ENCODE results near the gene LRIG1.
"Not testable (repeated sequence)": the region's sequence is repeated elsewhere in the genome, so short reads cannot be mapped to it uniquely, and the experiment has no call there.

The LRIG1 gene

GRCh38 chr3:66442254-66443117 is 58.3 kb downstream of the LRIG1 start:
- DNase-seq (ENCODE audit: low read depth, low spot score), result no peak

DNA sequence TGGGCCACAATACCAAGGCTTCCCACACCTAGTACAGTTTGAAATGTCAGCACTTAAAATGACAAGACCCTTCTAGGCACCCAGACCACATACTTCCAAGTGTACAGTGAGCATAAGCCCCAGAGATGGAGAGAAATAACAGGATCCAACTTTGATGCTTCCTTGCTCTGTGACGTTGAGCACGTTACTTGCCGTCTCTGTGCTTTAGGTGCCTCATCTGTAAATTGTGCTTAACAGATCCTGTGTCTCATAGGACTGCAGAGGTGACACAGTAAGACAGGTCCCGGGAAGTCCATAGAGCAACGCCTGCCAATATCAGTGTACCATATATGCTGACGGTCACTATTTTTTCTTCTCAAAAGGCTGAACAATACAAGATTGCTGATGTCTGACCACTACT is 59.1 kb downstream of the LRIG1 start:
- DNase-seq (ENCODE audit: low read depth, low spot score), result no peak

GRCh38 chr3:66441129-66441528 is 59.7 kb downstream of the LRIG1 start:
- no peak for DNase-seq (ENCODE audit: low read depth, low spot score)

DNA sequence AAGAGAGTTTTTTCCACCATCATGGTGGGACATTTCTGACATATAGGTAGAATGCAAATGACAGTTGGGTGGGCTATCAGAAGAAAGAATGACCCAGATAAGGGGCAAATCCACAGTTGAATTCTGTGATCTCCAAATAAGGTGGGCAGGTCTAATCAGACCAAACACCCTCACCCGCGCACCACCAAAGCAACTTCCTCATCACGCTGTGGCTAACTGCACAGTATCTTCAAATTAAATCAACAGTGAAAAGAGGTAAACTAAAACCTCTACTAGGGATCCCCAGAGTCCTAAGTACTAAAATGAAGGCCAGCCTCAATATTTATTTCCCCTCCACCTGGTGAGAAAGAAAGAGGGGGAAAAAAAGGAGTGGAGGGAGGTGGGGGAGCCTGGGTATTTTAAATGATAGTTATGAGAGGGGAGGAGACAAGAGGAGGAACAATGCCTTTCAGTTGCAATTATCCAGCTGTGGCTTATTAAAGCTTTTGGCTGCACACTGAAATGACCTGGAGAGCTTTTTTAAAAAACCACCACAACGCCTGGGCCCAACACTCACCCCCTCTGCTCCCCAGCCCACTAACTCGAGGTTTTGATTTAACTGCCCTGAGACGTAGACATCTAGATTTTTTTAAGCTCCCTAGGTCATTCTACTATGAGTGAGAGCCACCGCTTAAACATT is 61.0 kb downstream of the LRIG1 start:
- no peak for DNase-seq (ENCODE audit: low read depth, low spot score)

GRCh38 chr3:66438046-66438445 is 62.8 kb downstream of the LRIG1 start:
- no peak for DNase-seq (ENCODE audit: low read depth, low spot score)

DNA sequence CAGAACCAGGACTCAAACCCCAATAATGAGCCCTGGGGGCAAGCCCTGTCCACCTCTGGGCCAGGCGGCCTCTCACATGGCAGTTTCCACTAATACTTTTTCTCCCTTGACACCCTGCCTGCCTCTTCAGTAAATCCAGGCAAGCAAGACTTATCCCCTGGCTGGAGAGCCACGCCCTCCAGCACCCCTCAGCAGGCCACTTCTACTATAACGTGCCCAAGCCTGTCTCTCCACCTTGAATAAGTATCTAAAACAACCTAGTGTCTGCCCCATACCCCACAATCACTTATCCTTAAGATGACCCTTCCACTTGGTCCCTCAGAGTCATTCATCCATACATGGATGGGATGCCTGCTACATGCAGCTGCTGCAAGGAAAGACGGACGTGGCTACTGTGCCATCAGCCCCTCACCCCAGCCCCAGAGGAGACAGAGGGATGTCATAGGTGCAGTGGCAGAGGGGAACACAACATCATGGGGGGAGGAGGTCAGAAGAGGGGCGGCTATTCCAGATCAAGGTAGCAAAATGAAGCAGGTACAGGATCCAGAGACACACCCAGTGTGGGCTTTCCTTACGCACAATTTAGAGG is 63.4 kb downstream of the LRIG1 start:
- no peak for DNase-seq (ENCODE audit: low read depth, low spot score)

DNA sequence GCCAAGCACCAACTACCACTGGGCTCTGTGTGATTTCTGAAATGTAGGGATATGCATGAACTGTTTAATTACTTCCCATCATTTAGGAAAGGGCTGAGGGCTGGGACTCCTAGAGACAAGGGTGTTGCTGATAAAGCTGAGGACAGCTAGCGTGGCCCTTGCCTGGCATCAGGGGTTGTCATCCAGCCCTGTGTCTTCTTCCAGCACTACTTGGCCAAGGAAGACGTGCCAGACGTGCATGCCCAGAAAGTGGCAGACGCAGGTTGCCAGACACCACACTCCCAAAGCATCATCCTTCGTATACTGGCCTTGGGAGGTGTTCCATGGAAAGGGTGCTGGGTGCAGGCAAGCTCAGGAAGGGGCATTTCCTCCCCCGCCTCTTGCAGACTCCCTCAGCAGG is 64.8 kb downstream of the LRIG1 start:
- DNase-seq (ENCODE audit: low read depth, low spot score), result no peak

DNA sequence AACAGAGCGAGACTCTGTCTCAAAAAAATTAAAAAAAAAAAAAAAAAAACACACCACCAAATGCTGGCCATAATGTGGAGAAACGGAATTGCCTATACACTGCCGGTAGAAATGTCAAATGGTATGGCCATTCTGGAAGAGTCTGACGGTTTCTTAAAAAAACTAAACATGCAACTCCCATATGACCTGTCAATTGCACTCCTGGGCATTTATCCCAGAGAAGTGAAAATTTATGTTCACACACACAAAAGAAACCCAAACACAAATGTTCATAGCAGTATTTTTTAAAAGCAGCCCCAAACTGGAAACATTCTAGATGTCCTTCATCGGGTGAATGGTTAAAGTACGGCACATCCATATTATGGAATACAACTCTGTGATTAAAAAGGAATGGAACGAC is 66.1 kb downstream of the LRIG1 start:
- DNase-seq (ENCODE audit: low read depth, low spot score), result no peak

- no peak for DNase-seq (ENCODE audit: low read depth, low spot score)
Observed at GRCh38 chr3:66433522-66433782, 67.4 kb downstream of the LRIG1 start.

- DNase-seq (ENCODE audit: low read depth, low spot score), result no peak
Observed at GRCh38 chr3:66432767-66433521, 67.9 kb downstream of the LRIG1 start.

DNA sequence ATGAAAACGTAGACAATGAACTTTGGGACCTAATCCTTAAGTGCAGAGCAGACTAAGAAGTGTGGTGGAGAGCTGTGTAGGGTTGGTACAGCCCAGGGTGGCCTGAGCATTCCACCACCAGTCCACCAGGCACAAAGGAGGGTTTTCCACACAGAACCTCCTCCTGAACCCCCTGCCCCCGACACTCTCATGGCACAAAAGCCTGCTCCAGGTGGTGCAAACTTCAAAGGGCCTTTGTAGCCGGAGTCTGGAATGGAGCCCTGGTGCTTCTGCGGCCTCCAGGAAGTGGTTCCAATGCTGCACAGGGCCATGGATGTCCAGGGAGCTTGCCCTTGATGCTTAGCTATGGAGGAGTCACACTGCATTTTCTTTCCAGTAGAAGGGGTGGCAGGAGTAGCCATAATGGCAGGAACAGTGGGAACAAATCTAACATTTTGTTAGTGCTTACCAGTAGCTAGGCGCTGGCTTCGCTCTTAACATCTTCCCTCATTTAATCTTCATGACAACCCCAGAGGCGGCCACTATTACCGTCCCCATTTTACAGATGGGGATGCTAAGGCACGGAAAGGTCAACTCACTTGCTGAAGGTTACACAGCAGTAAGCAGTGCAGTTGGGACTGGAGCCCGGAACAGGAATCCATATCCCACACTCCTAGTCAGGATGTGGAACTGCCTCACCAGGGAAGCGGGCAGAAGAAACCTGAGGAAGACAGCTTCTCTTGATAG is 68.6 kb downstream of the LRIG1 start:
- DNase-seq (ENCODE audit: low read depth, low spot score), result no peak

DNA sequence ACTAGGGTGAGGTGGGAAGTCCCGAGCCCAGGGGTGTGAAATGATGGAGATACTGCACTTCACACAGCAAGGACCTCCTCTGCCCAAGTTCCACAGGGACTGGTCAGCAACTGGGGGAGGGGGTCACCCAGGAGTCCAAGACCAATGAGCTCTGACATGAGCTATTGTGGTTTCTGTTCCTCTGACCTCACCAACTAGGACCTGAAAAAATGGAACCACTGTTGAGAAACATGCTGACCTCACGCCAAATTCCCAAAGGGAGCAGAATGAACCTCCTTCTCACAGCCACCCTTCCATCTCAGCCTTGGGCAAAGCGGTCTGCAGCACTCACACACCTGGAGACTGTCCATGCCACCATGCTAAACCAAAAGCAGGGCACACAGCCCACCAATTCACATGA is 69.3 kb downstream of the LRIG1 start:
- DNase-seq (ENCODE audit: low read depth, low spot score), result no peak

- DNase-seq (ENCODE audit: low read depth, low spot score), result no peak
Observed at GRCh38 chr3:66430876-66431275, 69.9 kb downstream of the LRIG1 start.

DNA sequence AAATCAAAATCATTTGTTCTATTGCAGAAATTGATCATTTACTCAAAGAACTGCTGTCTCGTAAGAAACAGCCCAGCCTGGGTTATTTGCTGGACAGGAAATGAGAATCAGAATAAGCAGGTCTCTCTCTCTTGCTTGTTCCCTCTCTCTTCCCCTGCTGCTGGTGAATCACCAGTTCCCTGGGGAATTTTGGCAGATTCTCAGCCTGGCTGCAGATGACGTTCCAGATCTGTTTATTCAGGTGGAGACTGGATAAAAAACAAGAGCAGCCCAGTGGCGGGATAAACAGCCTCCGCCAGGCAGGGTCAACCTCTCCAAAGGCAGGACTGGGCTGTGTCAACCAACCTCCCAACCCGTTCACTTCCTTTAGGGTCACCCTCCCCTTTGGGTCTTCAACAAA is 72.1 kb downstream of the LRIG1 start:
- no peak for DNase-seq (ENCODE audit: low read depth, low spot score)

- no peak for DNase-seq (ENCODE audit: low read depth, low spot score)
Observed at GRCh38 chr3:66427951-66428474, 72.8 kb downstream of the LRIG1 start.

GRCh38 chr3:66427352-66427751 is 73.5 kb downstream of the LRIG1 start:
- no peak for DNase-seq (ENCODE audit: low read depth, low spot score)

DNA sequence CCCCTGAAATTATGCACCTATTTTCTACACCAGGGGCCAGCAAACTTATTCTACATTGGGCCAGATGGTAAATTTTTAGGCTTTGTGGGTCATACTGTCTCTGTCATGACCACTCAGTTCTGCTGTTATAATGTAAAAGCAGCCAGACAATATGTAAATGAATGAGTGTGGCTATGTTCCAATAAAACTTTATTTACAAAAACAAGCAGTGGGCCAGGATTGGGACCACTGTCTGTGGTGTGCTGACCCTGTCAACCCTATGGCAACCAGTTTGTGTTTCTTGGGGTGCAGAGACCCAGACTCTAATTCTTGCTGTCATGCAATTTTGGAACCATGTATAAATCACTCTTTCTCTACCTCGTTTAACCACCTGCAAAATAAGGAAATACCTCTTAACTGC is 74.7 kb downstream of the LRIG1 start:
- DNase-seq (ENCODE audit: low read depth, low spot score), result no peak

- no peak for DNase-seq (ENCODE audit: low read depth, low spot score)
Observed at GRCh38 chr3:66425576-66426114, 75.2 kb downstream of the LRIG1 start.

- no peak for DNase-seq (ENCODE audit: low read depth, low spot score)
Observed at GRCh38 chr3:66425032-66425431, 75.8 kb downstream of the LRIG1 start.

DNA sequence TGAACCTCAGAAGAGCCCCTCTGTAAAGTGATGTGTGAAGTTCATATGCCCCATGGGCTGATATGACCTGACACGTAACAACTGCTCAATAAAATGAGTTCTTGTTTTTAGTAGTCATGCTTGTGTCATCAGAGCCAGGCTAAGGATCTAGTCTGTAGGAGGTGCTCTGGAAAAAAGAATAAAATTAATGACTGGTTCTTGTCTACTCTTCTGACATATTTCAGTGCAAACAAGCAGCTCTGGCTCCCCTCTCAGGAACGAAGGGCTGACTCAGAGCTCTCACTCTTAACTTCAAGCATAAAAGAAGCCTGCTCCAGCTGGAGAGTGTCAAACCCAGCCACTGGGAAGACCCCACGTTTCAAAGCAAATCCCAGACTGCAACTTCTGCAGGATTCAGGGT is 77.0 kb downstream of the LRIG1 start:
- no peak for DNase-seq (ENCODE audit: low read depth, low spot score)

GRCh38 chr3:66421893-66422292 is 78.9 kb downstream of the LRIG1 start:
- DNase-seq (ENCODE audit: low read depth, low spot score), result not testable (repeated sequence)
